HS-5 (cell line): Measurements from ENCODE around the gene CARD8.

Experiments
- DNase-seq: peaks from one replicate; pipeline ENCODE4 v3.0.0-alpha.2; 2012; ENCODE audit warnings: low read depth

Gene CARD8

DNA sequence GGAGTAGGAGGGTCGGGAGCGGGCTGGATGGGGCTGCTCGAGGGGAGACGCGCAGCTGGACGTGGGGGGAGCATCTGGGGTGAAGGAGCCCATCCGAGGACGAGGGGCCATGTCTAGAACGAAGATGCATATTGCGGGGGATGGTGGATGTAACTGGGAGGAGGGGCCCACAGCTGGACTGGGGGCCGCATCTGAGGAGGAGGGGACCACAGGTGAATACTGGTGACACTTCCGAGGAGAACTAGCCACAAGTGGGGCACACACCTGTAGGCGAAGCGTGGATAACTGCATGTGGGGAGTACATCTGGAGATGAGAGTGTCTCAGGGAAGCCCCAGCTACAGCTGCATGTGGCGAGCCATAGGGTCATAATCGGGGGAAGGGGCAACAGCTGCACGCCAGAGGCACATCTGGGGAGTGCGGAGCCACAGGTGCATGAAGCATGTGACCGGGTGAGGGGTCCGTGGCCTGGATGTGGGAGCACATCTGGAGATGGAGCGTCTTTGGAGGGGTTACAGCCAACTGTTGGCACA, 84.8 kb downstream of the CARD8 start:
- no peak for DNase-seq

DNA sequence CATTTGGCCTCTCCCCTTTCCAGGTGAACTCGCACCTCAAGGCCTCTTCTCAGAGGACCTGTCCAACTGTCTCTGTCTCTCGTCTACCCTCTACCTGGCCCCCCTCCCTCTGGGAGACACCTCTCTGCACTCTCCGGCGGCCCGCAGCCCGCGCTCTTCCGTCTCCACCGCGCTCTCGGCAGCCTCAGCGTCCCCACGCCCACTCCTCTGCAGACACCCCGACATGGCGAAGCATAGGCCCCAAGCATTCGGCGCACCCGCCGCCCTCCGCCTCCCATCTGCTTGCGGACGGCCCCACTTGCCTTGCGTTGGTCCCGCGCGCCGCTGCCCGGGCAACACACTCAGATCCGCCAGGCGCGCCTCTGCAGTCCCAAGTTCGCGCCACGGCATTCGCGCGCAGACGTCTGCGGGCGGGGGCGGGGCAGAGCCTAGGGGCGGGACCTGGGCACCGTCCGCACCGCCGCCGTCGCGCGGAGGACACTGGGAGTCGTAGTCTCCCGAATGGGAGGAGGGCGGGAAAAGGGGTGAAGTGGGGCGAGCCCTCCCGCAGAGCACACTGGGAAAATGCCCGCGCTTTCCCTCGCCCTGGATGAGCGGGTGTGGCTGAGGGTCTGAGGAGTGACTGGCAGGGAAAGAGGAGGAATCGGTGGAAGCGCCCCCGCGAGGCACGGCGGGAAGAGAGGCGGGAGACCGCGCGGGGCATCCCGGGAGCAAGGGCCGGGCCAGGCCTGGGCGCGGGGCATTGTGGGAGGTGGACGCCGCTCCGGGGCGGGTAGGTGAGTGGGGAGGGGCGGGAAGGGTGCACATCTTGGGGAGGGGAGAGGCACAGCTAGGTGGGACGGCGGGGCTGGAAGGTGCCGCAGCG, 85.5 kb downstream of the CARD8 start, which contains the start of the genes LIG1 and ZSWIM9:
Gene LIG1, minus strand, starts transcription at position 406 of the 865 bp plus-strand sequence. CDS start 4,778 bp downstream, outside the sequence.
Gene ZSWIM9, plus strand, starts transcription at position 742 of the 865 bp plus-strand sequence. CDS start 1,123 bp downstream, outside the sequence.
- DNase-seq: peak; percentile 79

GRCh38 chr19:48169578-48169938, 86.2 kb downstream of the CARD8 start:
- DNase-seq: peak; percentile 9

- DNase-seq: no peak
These were observed 87.0 kb downstream of the CARD8 start for GRCh38 chr19:48168689-48169088.

DNA sequence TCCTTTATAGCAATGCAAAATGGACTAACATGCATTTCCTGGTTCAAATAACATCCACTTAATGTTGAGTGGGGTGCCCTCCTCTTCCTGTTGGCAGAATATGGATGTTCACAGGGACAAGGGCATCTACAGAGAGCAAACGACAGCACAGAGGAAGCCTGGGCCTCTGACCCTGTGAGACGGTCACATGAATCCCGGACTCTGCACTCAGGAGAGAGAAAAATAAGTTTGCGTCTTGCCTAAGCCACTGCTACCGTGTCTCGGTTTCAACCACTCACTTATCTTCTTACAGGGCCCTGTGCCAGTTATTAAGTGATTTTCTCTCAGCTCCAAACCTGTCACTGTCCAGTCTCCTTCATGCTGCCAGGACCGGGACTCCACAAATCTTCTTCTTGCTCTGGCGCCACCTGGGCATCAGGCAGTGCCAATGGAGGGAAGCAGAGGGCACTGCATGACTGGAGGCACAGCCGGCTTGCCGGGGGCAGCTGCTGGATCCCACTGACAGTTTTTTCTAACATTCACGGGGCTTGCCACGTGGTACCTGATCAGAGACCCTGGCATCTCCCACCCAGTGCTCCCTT, 97.4 kb downstream of the CARD8 start:
- DNase-seq: no peak
